Measurements from ENCODE around the gene SCN3A.

- TF ChIP-seq ZFP3 (CRISPR knock-in tag; IDR thresholded peaks at IDR 0.05) = no peak
- no peak for TF ChIP-seq ZNF8 (CRISPR knock-in tag; IDR thresholded peaks at IDR 0.05)
- no peak for TF ChIP-seq RARB (CRISPR knock-in tag; IDR thresholded peaks at IDR 0.05)
- no peak for TF ChIP-seq PATZ1 (CRISPR knock-in tag; IDR thresholded peaks at IDR 0.05; ENCODE audit: borderline replicate concordance)
- TF ChIP-seq PPARA (CRISPR knock-in tag; IDR thresholded peaks at IDR 0.05; ENCODE audit: borderline replicate concordance) = no peak
- no peak for TF ChIP-seq TSHZ2 (CRISPR knock-in tag; IDR thresholded peaks at IDR 0.05)
- TF ChIP-seq ZNF565 (CRISPR knock-in tag; conservative IDR thresholded peaks at IDR 0.05; ENCODE audit: low read depth) = no peak
These were observed 145.2 kb downstream of the SCN3A start for GRCh38 chr2:165058476-165059265.
